ENCODE measurements around the gene CASKIN1.

DNA sequence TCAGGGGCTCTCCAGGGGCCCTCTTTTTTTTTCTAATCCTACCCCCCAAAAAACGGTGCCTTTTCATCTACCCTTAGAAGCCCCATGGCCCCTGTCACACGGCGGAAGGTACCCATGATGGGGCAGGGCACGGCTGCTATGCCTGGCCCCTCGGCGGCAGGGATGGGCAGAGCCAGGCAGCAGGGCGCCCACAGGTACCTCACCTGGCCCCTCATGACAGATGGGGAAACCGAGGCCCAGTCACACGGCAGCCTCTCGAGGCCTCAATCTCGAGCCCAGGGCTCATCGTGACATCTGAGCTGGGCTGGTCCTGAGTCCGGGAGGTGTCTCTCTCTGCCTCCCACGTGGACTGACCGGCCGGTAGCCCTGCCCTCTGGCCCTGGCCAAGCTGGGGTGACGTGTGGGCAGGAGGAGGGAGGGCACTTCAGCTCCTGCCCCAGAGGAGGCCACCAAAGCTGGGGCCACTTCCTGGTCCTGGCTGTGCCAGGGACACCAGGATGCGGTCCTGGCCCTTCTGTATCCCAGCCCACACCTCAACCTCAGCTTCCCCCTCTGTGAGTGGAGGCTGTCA is 29.3 kb downstream of the CASKIN1 start:
- TF ChIP-seq, protein P1, sequence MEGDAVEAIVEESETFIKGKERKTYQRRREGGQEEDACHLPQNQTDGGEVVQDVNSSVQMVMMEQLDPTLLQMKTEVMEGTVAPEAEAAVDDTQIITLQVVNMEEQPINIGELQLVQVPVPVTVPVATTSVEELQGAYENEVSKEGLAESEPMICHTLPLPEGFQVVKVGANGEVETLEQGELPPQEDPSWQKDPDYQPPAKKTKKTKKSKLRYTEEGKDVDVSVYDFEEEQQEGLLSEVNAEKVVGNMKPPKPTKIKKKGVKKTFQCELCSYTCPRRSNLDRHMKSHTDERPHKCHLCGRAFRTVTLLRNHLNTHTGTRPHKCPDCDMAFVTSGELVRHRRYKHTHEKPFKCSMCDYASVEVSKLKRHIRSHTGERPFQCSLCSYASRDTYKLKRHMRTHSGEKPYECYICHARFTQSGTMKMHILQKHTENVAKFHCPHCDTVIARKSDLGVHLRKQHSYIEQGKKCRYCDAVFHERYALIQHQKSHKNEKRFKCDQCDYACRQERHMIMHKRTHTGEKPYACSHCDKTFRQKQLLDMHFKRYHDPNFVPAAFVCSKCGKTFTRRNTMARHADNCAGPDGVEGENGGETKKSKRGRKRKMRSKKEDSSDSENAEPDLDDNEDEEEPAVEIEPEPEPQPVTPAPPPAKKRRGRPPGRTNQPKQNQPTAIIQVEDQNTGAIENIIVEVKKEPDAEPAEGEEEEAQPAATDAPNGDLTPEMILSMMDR (IDR thresholded peaks at IDR 0.05; ENCODE audit: borderline replicate concordance, extremely low read depth, low read length, poor library complexity, severe bottlenecking): no peak
- no peak for TF ChIP-seq EZH2 (IDR thresholded peaks at IDR 0.05; ENCODE audit: borderline replicate concordance, low read depth, low read length, severe bottlenecking)

Measured in DND-41 (cell line).